HG03103 (cell line): ENCODE results near the gene SLC25A47.
"Not testable (repeated sequence)": the region's sequence is repeated elsewhere in the genome, so short reads cannot be mapped to it uniquely, and the experiment has no call there.

ENCODE experiments used
- ATAC-seq: cut with Tn5 transposase; IDR thresholded peaks from one replicate; pipeline ENCODE4 v1.9.1; 2021; ENCODE audit warnings: low read depth; ENCODE audit not compliant: unreplicated experiment

The SLC25A47 gene

DNA sequence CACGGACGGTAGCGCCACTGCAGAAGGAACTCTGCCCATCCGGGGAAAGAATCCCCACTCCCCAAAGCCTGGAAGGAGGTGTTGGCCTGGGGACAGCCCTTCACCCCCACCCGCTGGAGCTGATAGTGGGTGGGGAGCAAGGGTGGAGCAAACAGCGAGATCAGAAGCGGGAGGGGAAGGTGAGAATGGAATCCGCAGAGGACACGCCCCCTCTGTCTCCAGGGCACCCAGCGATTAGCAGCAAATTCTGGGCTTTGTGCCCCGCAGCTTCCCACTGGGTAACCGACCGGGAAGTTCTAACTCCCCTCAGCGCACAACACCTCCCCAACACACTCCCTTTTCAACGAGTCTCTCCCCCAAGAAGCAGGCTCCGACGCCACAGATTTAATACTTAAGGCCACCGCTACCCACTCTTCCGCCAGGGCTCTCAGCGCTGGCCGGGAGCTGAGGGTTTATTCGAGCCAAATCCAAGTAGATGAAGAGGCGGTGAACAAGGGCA lies 18.3 kb upstream of the SLC25A47 start:
- no peak for ATAC-seq

DNA sequence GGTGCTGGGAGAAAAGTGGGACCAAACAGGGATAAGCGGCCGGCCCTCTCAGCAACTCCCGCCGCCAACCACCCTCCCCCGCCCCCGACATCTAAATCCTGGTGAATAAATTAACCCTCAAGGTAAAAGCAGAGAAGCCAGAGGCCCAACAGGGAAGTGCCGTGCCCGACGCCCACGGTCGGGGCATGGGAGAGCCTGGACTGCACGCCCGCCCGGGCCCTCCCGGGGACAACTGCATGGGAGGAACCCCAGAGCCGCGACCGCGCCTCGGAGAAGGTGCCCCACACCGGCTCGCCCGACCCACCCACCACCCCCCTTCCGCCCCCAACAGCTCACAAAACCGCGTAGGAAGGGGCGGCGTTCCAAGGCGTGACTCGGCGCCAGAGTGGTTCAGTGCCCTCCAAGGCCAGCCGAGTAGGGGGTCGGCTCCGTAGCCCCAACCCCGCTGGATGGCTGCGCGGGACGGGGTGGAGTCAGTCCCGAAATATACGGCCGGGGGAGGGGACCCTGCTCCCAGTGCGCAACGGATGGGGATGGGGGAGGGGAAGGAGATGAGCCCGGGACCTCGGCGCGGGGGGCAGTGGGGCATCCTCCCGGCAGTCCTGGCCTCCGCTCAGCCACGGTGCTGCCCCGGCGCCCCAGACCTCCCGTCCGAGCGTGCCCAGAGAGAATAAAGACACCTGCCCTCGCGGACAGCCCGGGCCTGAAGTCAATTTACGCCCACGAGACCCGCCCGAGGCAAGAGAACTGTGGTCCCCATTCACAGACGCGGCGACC lies 17.6 kb upstream of the SLC25A47 start:
- ATAC-seq = no peak

DNA sequence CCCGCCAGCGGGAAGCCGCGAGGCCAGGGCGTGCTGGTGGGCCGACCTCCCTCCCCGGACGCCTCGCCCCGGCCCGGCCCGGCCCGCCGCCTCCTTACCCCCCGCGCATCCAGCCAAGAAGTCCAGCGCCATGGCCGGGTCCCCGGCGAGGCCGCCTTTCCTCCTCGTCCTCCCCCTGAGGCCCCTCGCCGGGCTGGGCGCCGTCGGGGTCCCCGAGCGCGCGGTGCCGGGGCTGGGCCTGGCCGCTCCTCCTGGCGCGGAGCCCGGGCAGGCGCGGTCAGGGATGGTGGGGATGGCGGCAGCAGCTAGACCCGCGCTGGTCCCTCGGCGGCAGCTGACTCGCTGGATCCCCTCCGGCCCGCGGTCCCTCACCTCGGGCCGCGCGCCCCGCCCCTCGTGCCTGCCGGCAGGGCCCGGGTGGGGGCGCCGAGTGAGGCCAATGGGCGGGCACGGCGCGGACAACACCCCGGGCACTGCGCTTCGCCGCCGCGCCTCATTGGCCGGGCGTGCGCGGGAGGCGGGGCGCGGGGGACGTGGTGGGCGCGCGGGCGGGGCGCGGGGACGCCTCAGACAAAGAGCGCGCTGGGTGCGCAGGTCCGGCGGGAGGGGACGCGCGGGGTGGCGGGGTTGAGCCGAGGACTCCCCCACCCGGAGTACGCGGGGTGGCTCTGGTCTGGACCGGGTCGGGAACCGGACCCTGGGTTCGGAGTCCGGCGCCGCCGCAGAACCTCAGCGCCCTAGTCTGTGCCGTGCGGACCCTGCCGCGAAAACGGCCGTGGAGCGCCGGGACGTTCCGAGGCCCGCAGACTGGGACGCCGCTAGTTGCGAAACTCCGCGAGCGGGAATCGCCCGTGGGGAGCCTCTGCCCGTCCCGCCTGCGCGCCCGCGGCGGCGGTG lies 16.8 kb upstream of the SLC25A47 start, which contains the start of gene SLC25A29:
Gene SLC25A29 (minus strand): TSS at position 344 of the 897 bp plus-strand sequence. CDS start 212 bp downstream, at position 132.
- ATAC-seq = peak; percentile 82

DNA sequence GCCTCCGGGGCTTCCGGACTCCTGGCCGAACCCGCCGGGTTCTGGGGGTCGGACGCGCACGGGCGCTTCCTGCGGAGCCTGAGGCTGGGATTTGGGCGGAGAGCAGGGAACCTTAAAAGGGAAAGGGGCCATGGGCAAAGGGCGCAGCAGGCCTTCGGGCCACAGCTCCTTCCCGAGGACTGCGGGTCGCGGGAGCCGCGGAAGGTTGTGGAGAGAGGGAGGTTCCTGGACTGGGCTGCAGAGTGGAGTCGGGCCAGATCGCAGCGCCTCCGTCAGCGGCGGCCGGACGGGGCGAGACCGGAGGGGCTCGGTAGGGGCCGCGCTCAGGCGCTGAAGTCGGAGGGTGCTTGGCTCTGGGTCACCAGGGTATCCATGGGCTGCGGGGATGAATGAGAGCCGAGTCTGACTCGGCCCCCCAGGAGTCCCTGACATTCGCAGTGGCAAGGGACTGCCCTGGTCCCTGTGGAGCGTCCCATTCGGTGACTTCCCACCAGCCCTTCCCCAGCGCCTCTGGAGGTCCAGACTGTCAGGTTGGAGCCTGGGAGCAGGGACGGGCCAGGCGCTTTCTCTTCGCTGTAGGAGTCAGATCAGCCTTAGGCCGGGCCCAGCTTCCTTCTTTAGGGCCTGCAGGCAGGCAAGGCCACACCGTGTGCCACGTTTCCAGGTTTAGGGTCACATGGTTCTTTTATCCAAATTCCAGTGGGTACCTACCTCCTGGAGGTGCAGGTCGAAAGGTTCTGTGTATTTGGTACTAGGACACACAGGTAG lies 16.0 kb upstream of the SLC25A47 start:
- no peak for ATAC-seq

DNA sequence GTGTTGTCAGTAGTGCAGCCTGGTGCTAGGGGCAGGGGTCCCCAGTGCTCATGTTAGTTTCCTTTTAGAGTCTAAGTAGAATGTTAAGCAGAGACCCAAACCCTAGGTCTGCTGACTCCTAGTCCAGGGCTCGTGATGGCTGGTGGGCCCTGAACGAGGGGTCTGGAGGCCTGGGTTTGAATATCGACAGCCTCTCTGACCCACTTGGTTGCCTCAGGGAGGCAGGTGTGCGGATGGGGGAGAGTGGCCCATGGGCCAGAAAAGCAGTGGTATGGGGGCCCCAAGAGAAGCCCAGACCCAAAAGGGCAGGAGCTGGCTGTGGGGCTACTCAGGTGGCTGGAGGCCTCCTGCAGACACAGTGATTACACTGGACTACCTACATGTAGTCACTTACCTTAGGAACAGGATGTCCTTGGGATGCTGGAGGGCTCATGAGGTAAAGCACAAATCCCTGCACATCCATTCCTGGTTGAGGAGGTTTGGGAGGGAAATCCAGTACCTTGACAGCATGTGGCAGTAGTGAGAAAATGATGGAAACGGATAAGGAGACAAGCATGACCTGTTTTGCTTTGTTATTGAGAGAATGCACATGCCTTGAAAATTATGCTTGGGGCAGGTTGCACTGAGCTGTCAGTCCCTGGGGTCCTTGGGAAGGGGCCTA lies 15.2 kb upstream of the SLC25A47 start:
- no peak for ATAC-seq

DNA sequence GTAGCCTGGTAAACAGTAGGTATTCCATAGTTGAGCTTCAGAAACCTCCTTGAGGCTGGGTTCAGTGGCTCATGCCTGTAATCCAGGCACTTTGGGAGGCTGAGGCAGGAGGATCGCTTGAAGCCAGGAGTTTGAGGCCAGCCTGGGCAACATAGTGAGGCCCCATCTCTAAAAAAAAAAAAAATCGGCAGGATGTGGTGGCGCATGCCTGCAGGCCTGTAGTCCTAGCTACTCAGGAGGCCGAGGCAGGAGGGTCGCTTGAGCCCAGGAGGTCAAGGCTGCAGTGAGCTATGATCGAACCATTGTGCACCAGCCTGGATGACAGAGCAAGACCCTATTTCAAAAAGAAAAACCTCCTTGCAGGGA lies 14.7 kb upstream of the SLC25A47 start:
- ATAC-seq = not testable (repeated sequence)

DNA sequence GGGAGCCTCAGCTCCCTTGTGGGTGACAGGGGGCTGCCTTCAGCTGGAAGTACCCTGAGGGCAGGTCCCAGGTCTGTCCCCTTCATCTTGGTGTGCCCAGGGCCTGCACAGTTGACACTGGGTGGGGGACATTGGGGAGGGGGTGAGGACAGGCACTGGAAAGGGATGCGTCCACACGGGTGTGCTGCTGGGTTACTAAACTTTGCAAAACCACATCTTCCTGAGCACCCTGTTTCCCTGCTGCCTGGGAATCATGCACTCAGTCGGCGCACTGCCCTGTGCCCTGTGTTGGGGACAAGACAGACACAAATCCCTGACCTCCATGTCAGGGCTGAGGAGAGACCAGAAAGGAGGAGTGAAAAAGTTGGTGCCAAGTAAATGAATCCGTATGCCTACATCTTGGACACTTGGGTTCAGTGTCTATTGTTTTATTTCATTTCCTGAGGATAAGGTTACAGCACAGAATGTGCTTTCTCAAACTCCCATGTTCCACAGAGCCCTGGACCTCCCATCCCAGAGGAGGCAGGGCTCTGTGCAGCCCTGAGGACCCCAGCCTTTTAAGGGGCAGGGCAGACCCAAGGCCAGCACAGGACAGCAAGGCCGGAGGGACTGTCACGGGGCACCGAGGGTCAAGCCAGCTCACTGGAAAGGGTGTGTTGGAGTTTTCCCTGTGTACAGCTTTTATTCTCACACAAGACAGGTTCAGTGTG lies 14.0 kb upstream of the SLC25A47 start:
- ATAC-seq = no peak

DNA sequence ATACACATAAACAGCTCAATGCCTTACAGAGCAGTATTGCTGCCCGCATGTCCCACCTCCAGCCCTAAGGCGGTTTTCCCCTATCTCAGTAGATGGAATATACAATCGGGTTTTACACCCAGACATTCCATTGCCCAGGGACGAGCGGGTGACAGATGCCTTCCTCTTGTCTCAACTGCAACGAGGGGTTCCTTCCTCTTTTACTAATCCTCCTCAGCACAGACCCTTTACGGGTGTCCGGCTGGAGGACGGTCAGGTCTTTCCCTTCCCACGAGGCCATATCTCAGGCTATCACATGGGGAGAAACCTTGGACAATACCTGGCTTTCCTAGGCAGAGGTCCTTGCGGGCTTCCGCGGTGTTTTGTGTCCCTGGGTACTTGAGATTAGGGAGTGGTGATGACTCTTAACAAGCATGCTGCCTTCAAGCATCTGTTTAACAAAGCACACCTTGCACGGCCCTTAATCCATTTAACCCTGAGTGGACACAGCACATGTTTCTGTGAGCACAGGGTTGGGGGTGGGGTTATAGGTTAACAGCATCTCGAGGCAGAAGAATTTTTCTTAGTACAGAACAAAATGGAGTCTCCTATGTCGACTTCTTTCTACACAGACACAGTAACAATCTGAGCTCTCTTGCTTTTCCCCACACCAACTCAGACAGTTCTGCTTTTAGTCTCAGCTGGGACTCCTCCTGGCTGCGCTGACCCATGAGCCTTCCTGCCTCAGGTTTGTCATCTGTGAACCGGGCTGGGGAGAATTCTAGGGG lies 10.8 kb upstream of the SLC25A47 start:
- not testable (repeated sequence) for ATAC-seq

DNA sequence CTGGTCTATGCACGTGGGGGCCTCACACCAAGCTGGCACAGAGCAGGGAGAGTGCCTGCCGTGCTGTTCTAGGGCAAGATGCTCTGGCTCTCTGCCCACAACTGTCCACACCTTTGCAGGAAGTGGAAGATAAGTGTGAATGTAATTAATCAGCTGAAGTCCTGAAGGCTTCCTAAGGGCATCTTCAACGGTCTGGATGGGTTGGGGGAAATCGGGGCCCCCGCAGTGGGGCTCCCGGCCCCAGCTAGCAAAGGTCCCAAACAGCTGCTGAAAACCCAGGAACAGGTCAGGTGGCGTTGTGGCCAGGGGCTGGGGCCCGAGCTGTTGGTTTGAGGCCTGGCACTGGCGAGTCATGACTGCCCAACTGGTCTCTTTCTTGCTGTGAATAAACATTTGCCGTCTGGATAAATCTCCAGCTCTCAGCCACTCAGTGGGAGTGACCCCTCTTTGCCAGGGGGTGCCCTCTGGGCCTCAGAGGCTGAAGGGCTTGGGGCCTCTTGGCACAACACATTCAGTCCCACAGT lies 10.2 kb upstream of the SLC25A47 start:
- no peak for ATAC-seq

DNA sequence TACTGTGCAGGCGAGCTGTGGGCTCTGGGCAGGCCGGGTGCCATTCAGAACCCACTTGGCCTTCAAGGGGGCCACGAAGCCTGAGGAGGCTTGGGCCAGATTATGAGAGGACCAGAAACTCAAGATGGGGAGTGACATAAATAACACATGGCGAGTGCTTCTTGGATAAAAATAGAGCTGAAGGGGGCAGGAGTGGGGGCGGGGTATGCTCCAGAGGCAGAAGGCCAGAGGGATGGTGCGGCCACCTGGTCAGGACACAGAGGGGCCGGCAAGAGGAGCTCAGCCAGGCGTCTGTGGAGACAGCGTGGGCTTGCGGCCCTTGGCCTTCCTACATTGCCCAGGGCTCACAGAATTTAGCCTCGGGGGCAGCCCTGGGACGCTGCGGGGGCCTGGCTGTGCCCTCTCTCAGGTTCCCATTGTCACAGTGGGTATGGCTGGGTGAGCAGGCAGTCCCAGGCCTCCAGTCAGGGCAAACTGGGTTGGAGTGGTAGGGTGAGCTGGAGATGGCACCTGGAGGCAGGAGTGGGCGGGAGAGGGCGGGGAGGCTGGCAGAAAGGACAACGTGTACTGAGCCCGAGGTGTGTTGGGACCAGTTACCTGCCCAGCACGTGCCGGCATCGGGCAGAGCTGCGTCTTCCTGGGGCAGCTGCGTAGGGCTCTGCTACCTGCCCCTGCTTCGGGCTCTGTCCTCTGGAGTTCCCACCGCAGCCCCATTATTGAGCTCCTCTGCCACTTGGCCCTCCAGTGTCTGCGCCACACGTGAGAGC lies 9.5 kb upstream of the SLC25A47 start:
- ATAC-seq = no peak

DNA sequence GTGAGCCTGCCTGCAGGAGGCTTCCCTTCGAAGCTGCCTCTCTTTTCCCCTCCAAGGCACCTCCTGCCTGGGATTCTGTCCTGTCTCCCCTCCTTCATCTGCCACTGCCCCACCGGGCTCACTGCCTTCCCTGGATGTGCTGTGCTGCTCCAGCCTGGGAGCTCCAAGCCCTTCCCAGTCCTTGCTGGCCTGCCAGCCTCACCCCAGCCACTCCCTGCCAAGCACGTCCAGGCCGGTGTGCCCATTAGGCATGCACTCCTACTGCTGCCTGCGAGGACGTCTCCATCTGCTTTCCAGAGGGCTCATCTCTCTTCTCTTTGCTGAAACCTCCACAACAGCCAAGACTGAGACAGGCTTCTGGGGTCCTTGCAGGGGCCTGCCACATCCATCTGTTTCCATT lies 8.4 kb upstream of the SLC25A47 start:
- ATAC-seq = no peak

DNA sequence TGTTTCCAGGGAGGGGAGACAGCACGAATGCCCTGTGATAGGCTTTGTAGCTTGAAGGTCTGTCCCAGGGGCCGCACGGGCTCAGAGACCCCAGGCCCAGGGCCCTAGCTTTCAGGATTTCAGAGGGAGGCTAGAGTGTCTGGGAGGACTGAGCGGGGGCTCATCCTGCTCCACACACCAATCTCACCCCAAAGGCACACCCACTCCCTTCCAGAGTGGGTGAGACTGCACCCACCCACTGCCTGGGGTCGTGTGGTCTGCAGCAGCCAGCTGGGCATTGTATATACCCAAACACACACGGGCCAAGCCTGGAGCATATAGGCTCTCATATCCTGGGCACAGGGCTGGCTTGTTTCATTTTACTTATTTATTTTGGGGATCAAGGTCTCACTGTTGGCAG lies 5.8 kb upstream of the SLC25A47 start:
- no peak for ATAC-seq

DNA sequence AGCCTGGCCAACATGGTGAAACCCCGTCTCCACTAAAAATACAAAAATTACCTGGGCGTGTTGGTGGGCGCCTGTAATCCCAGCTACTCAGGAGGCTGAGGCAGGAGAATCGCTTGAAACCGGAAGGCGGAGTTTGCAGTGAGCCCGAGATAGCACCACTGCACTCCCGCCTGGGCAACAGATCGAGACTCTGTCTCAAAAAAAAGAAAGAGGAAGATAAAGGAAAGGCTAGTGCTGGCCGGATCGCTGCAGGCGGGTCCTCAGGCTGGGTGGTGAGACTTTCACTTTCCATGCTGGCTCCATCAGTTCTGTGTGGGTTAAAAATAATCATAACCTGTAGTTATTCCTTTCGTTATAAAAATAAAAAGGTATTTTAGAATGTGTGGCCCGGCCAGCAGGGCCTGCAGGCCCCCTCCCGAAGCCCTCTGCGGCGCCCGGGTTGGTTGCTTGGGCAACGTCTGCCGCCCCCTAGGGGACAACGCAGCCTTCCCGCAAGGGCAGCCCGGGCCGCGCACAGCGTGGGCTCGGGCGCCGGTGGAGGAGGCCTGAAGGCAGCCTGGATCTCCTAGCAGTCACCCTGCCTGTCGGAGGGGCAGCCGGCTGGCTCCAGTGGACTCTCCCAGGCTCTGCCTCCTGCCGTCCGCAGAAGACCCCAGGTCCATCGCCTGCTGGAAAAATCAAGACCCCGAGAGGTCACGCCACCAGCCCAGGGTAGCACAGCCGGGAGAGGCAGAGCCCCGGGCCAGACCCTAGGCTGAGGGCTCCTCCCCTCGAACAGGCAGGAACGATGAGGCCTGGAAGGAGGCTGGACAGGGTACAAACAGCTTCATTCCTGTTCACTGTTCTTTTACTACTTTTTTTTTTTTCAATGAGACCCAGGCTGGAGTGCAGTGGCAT lies 5.0 kb upstream of the SLC25A47 start:
- ATAC-seq = peak; percentile 75

DNA sequence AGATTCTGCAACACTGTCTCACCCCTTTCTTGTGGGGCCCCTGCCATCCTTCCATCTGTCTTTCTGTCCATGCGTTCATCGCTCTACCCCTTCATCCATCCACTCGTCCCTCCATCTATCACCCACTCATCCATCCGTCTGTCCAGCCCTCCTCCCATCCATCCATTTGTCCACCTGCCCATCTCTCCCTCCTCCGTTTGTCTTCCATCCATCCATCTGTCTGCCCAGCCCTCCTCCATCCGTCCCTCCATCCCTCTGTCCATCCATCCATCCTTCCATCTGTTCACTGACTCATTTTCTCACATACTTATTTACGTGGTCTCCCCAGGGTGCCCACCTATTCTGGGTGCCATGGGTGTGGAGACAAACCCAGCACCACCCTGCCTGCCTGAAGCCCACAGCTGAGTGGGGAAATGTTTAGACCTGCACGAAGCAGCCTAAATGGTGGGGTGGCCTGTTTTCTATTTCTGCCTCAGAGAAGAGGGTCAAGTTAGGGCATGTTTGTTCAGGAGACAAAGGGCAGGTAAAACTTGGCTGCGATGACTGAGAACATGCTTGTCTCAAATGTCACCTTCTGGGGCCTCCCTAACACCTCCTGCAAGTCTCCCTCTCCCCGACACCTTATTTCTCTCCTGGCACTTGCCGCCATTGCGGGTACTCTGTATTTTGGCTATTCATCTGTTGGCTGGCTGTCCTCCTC lies 2.8 kb upstream of the SLC25A47 start:
- ATAC-seq = no peak

DNA sequence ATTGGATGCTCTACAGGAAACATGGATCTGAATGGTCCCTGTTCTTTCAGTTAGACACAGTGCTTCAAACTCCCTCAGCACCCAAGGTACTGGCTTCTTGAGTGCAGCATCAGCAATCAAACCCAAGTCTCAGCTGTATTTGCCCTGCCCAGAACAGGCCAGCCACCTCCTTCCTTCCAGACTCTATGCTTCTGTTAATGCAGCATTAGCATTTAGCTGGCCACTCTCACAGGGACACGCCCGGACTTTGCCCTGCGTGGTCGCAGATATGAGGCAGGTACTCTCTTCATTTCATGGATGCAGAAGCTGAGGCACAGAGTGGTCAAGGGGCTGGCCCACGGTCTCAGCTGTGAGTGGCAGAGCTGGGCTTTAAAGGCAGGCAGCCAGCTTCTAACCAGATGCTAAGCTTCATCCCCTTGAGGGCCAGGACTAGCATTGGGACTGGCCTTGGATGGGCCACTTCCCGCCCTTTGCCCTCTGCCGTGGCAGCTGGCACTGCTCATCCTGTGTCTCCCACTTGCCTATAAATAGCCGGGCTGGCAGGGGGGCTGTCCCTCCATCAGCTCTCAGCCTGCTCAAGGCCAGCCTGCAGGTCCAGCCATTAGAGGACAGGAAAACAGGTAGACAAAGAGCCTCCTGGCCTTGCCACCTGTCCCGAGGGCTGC lies 1.5 kb upstream of the SLC25A47 start:
- ATAC-seq = no peak
